Bronchus fibroblast of lung (primary cell): ENCODE results near the gene VASH2. TPM values are rescaled to one million over a fixed set of nuclear protein-coding genes. Genes with fewer than 3 reads are reported as not detected.

ENCODE experiments used
- total RNA-seq: library from RNA; depleted of rRNA; stranded (reverse); fragments of >200 nt; gene quantifications from 2 replicates; pipeline ENCODE4 v1.2.3, GENCODE V29; 2015

VASH2 gene
- total RNA-seq: 2.0 and 3.1 TPM in 2 replicates

GRCh38 chr1:212950243-212951125 lies at the start of gene VASH2:
TSS of gene VASH2 (plus strand) at chr1:212950541. CDS start at chr1:212951543, 1,002 bp downstream.

GRCh38 chr1:213015099-213016050 lies 65.0 kb downstream of the VASH2 start, which contains the start of gene ANGEL2:
TSS of gene ANGEL2 (minus strand) at chr1:213015867. CDS start at chr1:213015671, 196 bp downstream.

Other genes with a start within 250 kb of the VASH2 start
- 30.6 and 45.8 TPM in 2 replicates for gene NSL1, start 158.8 kb upstream of the VASH2 start, total RNA-seq
- 12.8 and 14.0 TPM in 2 replicates for gene TATDN3, start 158.6 kb upstream of the VASH2 start, total RNA-seq
- not detected in 2 replicates for gene SPATA45, start 102.9 kb upstream of the VASH2 start, total RNA-seq
- 8.1 and 12.5 TPM in 2 replicates for gene FLVCR1, start 92.3 kb upstream of the VASH2 start, total RNA-seq
- 23.5 and 35.1 TPM in 2 replicates for gene ANGEL2, start 65.3 kb downstream of the VASH2 start, total RNA-seq
- gene RPS6KC1, start 100.7 kb downstream of the VASH2 start, total RNA-seq: 7.7 and 8.8 TPM in 2 replicates